Caco-2 (cell line): ENCODE data around the gene CFAP46. TPM values are rescaled to one million over a fixed set of nuclear protein-coding genes. Genes with fewer than 3 reads are reported as not detected.
A peak's percentile ranks its signal among the peaks of the same experiment; 100 is the strongest.

Experiments
- BruUV-seq: library from RNA; stranded (reverse); fragments of 400-500 nt; replicated peaks from 2 replicates; lab custom pipeline; 2021; lab: Mats Ljungman, UMichigan
- CTCF ChIA-PET: fragments of 300-600 bp; sonication (Branson Sonifier 250); formaldehyde crosslinking; loops from one replicate; lab custom pipeline; 2022; ENCODE audit warnings: antibody characterized with exemption; lab: Charles Lee
- POLR2A ChIA-PET: fragments of 300-600 bp; sonication (Branson Sonifier 250); formaldehyde crosslinking; loops from one replicate; lab custom pipeline; 2022; ENCODE audit warnings: antibody characterized with exemption; lab: Charles Lee
- DNase-seq, 2 experiments: peaks; one replicate each; pipeline versions ENCODE4 v3.0.0 to v3.0.0-alpha.2; 2020 to 2022
- H3K27me3 ChIP-seq: replicated peaks from 2 replicates; pipeline ENCODE4 v1.6.0; 2011; ENCODE audit warnings: low read length; ENCODE audit not compliant: control insufficient read depth, insufficient read depth
- H3K36me3 ChIP-seq: 2 replicates; pipeline ENCODE4 v1.5.1; 2011; ENCODE audit warnings: low read length; ENCODE audit not compliant: control insufficient read depth, insufficient read depth
- H3K4me1 ChIP-seq: fragments of 250-450 bp; sonication (Bioruptor Pico); 2 replicates; pipeline ENCODE4 v1.5.1; 2020; ENCODE audit warnings: mild to moderate bottlenecking
- H3K4me3 ChIP-seq: 2 replicates; pipeline ENCODE4 v1.5.1; 2011; ENCODE audit warnings: low read depth, mild to moderate bottlenecking, control low read depth, low read length
- H3K9me3 ChIP-seq: fragments of 250-450 bp; sonication (Bioruptor Pico); 2 replicates; pipeline ENCODE4 v1.5.1; 2020; ENCODE audit warnings: mild to moderate bottlenecking, moderate library complexity
- H3K27ac Mint-ChIP-seq: one replicate; pipeline ENCODE4 v1.8.0; 2022; ENCODE audit warnings: mixed read lengths; ENCODE audit not compliant: unreplicated experiment
- H3K27me3 Mint-ChIP-seq: one replicate; pipeline ENCODE4 v1.8.0; 2022; ENCODE audit warnings: mixed read lengths; ENCODE audit not compliant: insufficient read depth, unreplicated experiment
- H3K36me3 Mint-ChIP-seq: one replicate; pipeline ENCODE4 v1.8.0; 2022; ENCODE audit warnings: mild to moderate bottlenecking, mixed read lengths; ENCODE audit not compliant: insufficient read depth, unreplicated experiment
- H3K4me1 Mint-ChIP-seq: one replicate; pipeline ENCODE4 v1.8.0; 2022; ENCODE audit warnings: low read depth, mixed read lengths; ENCODE audit not compliant: unreplicated experiment
- H3K4me3 Mint-ChIP-seq: one replicate; pipeline ENCODE4 v1.8.0; 2022; ENCODE audit warnings: mild to moderate bottlenecking, moderate library complexity, mixed read lengths; ENCODE audit not compliant: unreplicated experiment
- H3K9me3 Mint-ChIP-seq: one replicate; pipeline ENCODE4 v1.8.0; 2022; ENCODE audit warnings: mixed read lengths; ENCODE audit not compliant: unreplicated experiment
- CTCF ChIP-seq, 2 experiments: fragments of 200-600 bp in 1 of 2; IDR thresholded peaks; 1 replicate in 1 of 2; 2 replicates in 1 of 2; pipeline versions ENCODE4 v1.5.1 to v1.8.0; 2011 to 2022; ENCODE audit warnings: antibody characterized with exemption in 1 of 2, control low read depth in 1 of 2, inconsistent platforms in 1 of 2, low read depth in 1 of 2, low read length in 1 of 2, mild to moderate bottlenecking in 1 of 2, moderate library complexity in 1 of 2; ENCODE audit not compliant: insufficient read depth in 1 of 2, severe bottlenecking in 1 of 2, unreplicated experiment in 1 of 2
- intact Hi-C: fragments of 100-400 bp; cut with micrococcal nuclease; formaldehyde crosslinking; loops from one replicate; pipeline ENCODE4 v1.10.0; 2022; ENCODE audit not compliant: unreplicated experiment
- total RNA-seq: library from RNA; stranded (reverse); gene quantifications from 2 replicates; pipeline ENCODE4 v1.2.3, GENCODE V29; 2022

The CFAP46 gene
- total RNA-seq, 1 experiment from 2014 or later: not detected

GRCh38 chr10:132868995-132869394 is 73.4 kb downstream of the CFAP46 start:
- Histone ChIP-seq H3K4me3 (no peak overlapping the region), H3K36me3 (no peaks in the 10 kb centered on the region), H3K27me3 (no peaks in the 10 kb centered on the region), H3K9me3 (no peaks in the 10 kb centered on the region), H3K4me1 (no peaks in the 10 kb centered on the region)
- Mint-ChIP-seq H3K4me1 (no peaks in the 10 kb centered on the region), H3K36me3 (peaks cover 6% of the 10 kb centered on the region), H3K9me3 (no peaks in the 10 kb centered on the region), H3K4me3 (no peak overlapping the region), H3K27me3 (peaks cover 15% of the 10 kb centered on the region), H3K27ac (no peak overlapping the region)
- CTCF ChIA-PET: no interaction called here
- no peak for TF ChIP-seq CTCF (IDR thresholded peaks at IDR 0.05; ENCODE audit: insufficient read depth in 1 of 2, low read depth in 1 of 2, low read length in 1 of 2, severe bottlenecking in 1 of 2, unreplicated experiment in 1 of 2)
- DNase-seq: no peak
- no TSS peak for BruUV-seq
- intact Hi-C loops: no loop called here
- POLR2A ChIA-PET: no interaction called here

- Mint-ChIP-seq H3K9me3 (no peaks in the 10 kb centered on the region), H3K4me3 (no peak overlapping the region), H3K36me3 (peaks cover 6% of the 10 kb centered on the region), H3K27ac (no peak overlapping the region), H3K27me3 (peaks cover 17% of the 10 kb centered on the region), H3K4me1 (no peaks in the 10 kb centered on the region)
- intact Hi-C loops: no loop called here
- POLR2A ChIA-PET: no interaction called here
- Histone ChIP-seq H3K4me1 (no peaks in the 10 kb centered on the region; the same call in 1 of the 2 replicates), H3K9me3 (no peaks in the 10 kb centered on the region), H3K4me3 (no peak overlapping the region), H3K27me3 (no peaks in the 10 kb centered on the region), H3K36me3 (no peaks in the 10 kb centered on the region)
- no TSS peak for BruUV-seq
- CTCF ChIA-PET: no interaction called here
- TF ChIP-seq CTCF (IDR thresholded peaks at IDR 0.05; ENCODE audit: insufficient read depth in 1 of 2, low read depth in 1 of 2, low read length in 1 of 2, severe bottlenecking in 1 of 2, unreplicated experiment in 1 of 2): no peak
- peak in 1 of 2 experiments; percentile 26 for DNase-seq
These were observed 74.3 kb downstream of the CFAP46 start for GRCh38 chr10:132867801-132868644.

- H3K27me3 ChIP-seq: no peaks in the 10 kb centered on the region
- Mint-ChIP-seq H3K4me3 (no peak overlapping the region), H3K27me3 (peaks cover 17% of the 10 kb centered on the region), H3K27ac (no peak overlapping the region), H3K4me1 (no peaks in the 10 kb centered on the region), H3K36me3 (peaks cover 6% of the 10 kb centered on the region), H3K9me3 (no peaks in the 10 kb centered on the region)
- DNase-seq: peak in 1 of 2 experiments; percentile 35
- TF ChIP-seq CTCF (IDR thresholded peaks at IDR 0.05; ENCODE audit: insufficient read depth in 1 of 2, low read depth in 1 of 2, low read length in 1 of 2, severe bottlenecking in 1 of 2, unreplicated experiment in 1 of 2): no peak
- H3K4me1 ChIP-seq: no peaks in the 10 kb centered on the region; the same call in 1 of the 2 replicates
- ChIA-PET CTCF (no interaction called here), POLR2A (no interaction called here)
- BruUV-seq: no TSS peak
- H3K36me3 ChIP-seq: no peaks in the 10 kb centered on the region
- H3K4me3 ChIP-seq: no peak overlapping the region
- intact Hi-C loops: no loop called here
- no peaks in the 10 kb centered on the region for H3K9me3 ChIP-seq
These were observed 75.6 kb downstream of the CFAP46 start for GRCh38 chr10:132866601-132867381.
